M059J (cell line): ENCODE results near the gene NUP160. TPM values are rescaled to one million over a fixed set of nuclear protein-coding genes. Genes with fewer than 3 reads are reported as not detected.

Experiments
- total RNA-seq: library from RNA; depleted of rRNA; stranded (reverse); fragments of >200 nt; shearing (Covaris generic); gene quantifications from 2 replicates; pipeline ENCODE4 v1.2.3, GENCODE V29; 2014; rRNA removed

NUP160 gene
- total RNA-seq, 1 experiment from 2014 or later = 43.3 TPM

Other genes with a start within 250 kb of the NUP160 start
- gene MTCH2, start 205.8 kb downstream of the NUP160 start, total RNA-seq = 138 and 204 TPM in 2 replicates
- gene AGBL2, start 133.0 kb downstream of the NUP160 start, total RNA-seq = 1.2 and 2.5 TPM in 2 replicates
- 23.4 and 36.5 TPM in 2 replicates for gene FNBP4, start 81.0 kb downstream of the NUP160 start, total RNA-seq
- 32.7 and 54.8 TPM in 2 replicates for gene PTPRJ, start 132.2 kb upstream of the NUP160 start, total RNA-seq